CD4-positive, alpha-beta T cell treated with Interleukin-15 for 4 hours (primary cell): ENCODE measurements around the gene NEDD9.

Experiments
- DNase-seq: peaks from one replicate; pipeline ENCODE4 v3.0.0-alpha.2; 2020; ENCODE audit warnings: low spot score

The NEDD9 gene, protein sequence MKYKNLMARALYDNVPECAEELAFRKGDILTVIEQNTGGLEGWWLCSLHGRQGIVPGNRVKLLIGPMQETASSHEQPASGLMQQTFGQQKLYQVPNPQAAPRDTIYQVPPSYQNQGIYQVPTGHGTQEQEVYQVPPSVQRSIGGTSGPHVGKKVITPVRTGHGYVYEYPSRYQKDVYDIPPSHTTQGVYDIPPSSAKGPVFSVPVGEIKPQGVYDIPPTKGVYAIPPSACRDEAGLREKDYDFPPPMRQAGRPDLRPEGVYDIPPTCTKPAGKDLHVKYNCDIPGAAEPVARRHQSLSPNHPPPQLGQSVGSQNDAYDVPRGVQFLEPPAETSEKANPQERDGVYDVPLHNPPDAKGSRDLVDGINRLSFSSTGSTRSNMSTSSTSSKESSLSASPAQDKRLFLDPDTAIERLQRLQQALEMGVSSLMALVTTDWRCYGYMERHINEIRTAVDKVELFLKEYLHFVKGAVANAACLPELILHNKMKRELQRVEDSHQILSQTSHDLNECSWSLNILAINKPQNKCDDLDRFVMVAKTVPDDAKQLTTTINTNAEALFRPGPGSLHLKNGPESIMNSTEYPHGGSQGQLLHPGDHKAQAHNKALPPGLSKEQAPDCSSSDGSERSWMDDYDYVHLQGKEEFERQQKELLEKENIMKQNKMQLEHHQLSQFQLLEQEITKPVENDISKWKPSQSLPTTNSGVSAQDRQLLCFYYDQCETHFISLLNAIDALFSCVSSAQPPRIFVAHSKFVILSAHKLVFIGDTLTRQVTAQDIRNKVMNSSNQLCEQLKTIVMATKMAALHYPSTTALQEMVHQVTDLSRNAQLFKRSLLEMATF

DNA sequence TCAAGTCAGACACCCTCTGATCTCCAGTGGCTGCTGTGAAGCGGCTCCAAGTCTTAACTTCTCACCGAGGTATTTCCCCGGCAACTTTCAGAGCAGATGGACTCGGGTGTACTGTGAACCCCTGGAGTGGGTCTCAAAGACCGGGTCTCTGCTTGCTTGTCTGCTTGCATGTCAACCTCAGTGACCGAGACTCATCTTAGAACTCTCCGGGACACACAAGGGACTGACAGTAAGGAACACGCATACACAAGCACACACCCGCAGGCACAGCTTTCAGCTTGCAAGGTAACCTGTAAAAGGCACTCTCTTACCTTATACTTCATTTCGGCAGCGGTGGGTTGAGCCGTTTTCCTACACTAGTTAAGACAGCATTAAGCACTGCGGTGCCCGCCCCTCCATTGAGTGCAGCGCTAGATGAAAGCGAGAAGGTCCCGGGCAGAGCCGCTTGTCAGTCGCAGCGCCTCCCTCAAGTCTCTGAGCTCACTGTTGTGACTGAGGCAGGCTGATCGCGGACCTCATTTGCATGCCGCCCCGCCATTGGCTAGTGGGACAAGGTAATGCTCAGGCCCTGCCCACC, at the start of gene NEDD9:
NEDD9 (minus strand) TSS at position 476 of the 577 bp plus-strand sequence; CDS start at position 323, 153 bp downstream.
- DNase-seq: peak; percentile 95

DNA sequence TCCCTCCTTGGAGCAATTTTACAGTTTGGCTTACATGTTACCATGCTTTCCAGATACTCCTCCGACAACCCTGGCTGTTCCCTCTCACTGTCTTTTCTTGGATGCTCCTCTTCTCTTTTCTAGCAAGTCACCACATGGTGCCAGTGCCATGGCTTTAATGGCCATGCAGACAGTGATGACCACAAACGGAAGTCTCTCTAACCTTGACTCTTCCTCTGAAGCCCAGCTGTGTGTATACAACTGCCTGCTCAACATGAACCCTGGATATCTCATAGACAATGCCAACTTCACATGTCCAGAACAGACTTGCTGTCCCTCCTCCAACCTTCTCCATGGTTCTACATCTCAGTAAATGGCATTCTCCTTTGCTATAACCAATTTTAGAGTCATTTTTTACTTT, 49.8 kb upstream of the NEDD9 start:
- DNase-seq: no peak

DNA sequence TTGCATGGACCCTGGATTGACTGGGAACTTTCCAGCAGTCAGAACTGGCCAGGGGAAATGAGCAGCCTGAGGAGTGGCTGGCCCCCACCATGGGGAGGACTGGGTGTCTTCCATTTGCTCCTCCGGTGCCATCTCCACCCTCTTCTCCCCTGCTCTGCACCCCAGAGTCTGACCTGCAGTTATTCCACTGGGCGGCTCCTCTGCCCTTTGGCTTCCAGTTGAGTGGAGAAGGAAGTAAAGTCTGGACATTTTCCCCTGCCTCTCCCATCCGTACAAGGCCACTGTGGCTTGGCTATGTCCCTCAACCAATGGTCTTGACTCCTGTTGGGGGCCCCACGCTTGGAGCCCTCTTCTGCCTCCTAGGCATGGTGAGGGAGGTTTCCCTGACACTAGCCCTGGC, 47.9 kb upstream of the NEDD9 start:
- no peak for DNase-seq

DNA sequence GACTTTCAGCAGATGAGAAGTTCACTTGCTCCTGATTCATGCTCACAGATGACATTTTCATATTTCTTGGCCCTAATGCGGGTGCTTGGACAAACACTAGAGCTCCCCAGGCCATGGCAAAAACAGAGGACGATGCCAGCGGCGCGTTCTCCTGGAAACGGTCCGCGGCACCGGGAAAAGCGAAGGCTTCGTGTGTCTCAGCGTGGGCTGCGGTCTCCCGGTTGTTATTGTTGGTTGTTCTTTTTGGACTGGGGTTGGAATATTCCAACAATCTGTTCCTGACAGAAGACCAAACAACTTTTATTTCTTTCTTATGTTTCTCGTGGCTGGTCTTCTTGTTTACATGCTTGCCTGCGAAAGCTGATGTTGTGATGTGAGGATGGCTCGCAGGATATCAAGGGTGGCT, 46.8 kb upstream of the NEDD9 start:
- no peak for DNase-seq

DNA sequence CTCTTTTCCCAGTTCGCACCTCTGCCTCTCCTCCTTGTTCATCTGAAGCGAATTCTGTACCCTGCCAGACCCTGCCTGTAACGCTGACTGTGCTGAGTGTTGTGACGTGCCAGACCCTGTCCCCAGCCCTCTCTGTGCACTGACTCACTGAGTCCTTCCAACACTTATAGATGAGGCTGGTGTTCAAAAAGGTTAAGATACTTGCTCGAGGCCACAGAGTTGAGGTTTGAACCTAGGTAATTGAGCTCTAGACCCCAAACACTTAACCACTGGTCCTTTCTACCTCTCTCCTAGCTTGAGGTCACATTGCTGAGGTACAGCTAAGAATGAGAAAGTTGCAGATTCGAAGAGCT, 45.7 kb upstream of the NEDD9 start:
- peak; percentile 48 for DNase-seq

DNA sequence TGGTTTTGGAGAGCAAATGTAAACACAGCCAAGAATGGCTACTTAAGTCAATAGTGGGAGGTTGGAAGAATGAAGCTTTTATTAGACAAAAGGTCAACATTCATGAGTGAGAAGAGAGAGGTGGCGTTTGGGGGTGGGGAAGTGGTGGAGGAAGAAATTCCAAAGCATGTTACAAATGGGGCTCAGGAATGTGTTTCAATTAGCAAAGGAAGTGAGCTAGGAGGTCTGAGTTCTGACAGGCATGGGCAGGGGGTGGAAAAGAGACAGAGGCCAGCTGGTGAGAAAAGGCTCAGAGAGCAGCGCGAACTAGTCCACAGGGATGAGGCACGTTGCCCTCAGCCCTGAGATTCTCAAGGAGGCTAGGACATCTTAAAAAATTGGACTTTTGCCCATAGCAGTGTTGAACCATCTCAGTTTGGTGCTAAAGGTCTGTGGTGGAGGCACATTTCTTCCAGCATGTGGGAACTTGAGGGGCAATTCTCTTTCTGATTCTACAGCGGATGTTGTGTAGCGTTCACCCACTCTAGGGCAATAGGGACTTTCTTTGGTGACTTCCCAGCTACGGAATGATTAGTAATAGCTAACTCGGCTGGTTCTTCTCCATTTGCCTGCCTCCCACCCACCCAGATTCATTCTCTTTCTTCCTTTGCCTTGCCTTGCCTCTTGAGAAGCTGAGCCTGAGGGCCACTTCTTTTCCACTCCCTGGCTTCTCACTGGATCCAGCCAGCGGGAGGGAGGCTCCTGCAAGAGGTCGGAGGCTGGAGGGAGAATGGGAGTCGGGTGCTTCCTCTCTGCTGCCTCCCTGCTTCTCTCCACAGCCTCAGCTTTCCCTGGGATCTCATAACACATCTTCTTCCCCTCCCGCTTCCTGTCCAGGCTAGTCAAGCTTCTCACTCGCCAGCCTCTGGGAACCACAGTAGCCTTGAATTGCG, 45.1 kb upstream of the NEDD9 start:
- DNase-seq: peak; percentile 37

DNA sequence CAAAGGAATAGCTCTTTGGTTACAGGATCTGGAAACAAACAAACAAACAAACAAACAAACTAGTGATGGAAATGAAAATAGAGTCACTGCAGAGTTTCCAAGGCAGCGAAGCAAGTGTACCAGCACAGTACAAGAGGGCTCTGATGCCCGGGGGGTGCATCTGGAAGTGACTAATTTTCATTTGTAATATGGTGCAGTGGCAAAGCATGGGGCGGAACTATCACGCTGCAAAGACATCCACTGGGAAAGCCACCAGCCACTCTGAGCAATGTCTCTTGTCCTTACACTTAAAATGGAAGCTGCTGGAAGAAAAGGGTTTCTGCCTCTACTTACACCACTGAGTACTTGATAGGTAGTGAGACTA, 44.4 kb upstream of the NEDD9 start:
- DNase-seq: no peak

DNA sequence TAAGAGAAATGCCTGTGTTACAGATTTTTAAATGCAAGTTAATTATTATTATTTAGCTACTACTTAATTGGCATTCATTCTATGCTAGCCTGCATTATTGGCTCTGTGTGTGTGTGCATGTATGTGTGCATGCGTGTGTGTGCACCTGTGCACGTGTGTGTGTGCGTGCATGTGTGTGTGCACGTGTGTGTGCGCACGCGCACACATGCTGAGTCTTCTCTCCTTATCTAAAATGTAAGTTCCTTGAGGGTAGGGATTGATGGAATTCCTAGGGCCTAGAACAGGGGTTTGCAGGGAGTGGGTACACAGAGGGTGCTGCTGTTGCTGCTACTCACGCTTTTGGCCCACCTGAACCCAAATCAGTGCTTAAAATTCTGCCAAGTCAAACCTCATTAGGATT, 43.8 kb upstream of the NEDD9 start:
- no peak for DNase-seq

DNA sequence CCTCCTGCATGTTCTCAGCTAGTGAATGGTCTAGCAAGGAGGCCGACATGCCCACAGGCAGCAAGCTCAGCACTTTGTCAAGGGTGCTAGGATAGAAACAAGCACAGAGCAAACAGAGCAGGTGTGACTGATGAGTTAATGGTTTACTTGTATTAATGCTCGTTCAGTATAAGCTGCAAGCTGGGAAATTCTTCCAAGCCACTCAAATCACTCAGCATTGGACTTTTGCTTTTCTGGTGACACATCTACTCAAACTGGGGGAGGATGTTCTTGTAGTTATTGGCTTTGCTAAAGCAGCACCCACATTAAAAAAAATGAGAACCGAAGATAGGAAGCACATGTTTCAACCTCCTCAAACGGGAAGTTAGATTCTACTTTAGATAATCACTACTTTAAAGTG, 43.1 kb upstream of the NEDD9 start:
- DNase-seq: peak; percentile 54

DNA sequence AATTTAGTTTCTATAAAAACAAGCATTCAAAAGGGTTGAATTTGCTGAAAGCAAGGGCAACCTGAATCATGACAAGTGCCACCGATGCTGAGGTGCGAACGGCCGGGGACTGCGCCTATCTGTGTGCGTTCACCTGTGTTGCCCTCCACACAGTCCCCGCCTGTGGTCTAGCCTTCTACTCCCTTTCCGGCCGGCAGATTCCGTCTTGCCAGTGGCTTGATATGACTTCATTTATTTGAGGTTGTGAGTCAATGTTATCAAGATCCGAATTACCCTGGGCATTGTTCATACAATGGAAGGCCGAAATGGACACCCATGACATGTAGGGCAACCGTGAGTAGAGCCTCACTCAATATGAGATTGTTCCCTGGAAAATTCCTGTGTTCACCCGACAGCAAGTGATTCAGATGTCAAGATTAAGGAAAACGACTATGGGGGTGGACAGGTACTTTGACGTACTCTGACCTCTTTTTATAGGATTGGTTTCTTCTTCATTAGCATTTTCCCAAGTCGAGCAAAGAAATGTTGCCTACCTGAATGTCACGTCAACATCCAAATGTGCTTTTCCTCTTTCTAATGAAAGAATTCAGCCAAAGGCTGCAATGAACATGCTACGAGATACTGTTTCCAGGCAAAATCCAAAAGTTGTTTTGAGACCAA, 41.1 kb upstream of the NEDD9 start:
- DNase-seq: no peak

DNA sequence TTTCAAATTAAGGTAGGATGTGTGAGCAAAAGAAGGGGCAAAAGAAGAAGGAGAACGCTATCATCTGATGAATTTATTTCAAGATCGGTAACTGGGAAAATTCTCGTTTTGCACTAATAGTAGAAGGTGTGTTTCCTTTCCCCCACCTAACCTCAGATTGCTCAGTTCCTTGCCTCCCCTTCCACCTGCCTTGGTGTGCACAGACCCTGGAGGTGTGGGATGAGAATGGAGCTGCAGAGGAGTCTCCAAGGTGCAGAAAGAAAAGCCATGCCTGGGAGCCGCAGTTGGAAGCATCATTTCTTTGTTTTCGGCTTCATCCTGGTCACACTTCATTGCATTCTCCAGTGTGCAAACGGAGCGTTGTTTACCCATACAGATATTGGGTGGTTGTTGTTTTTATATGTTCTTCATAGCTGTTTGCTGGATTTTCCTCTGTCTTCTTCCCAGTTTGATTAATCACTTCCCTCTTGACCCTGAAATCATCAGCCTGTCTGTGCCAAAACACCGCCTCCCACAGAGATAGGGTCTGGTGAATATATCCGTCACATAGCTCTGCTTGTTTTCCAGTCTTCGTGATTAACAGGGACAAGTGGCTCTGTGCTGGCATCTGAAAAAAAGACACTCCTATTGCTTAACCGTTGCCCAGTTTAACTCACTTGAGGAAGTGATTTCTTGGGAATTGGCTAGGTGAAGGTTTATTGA, 40.2 kb upstream of the NEDD9 start:
- DNase-seq: no peak

DNA sequence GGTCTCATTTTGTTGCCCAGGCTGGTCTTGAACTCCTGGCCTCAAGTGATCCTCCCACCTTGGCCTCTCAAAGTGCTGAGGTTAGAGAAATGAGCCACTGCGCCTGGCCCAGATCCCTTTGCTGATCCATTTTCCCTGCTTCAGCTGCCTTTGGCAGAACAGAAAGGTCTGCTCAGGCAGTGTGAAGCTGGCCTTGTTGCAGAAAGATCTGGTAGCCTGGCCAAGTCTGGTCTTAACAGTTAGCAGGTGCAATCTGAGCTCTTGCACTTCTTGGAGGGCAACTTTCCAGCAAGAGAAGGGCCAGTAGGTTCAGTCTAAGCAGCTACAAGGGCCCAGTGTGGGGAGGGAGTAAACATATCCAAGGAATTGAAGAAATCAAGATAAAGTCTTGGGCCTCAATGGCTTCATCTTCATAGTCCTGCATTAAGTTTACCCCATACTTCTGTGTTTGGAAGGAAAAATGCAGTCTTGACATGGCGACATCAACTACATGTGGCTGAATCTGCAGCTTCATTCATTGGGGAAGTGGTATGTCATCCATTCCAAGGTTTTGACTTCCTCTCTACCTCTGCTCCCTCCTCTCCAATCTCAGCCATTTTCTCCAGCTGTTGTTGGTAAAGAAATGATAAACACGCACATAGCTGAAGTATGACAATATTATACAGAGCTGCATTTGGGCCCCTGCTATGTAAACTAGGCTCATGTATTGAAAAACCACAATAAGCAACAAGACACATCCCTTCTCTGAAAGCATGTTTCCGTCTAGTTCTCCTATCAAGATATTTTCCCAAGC, 39.0 kb upstream of the NEDD9 start:
- no peak for DNase-seq

DNA sequence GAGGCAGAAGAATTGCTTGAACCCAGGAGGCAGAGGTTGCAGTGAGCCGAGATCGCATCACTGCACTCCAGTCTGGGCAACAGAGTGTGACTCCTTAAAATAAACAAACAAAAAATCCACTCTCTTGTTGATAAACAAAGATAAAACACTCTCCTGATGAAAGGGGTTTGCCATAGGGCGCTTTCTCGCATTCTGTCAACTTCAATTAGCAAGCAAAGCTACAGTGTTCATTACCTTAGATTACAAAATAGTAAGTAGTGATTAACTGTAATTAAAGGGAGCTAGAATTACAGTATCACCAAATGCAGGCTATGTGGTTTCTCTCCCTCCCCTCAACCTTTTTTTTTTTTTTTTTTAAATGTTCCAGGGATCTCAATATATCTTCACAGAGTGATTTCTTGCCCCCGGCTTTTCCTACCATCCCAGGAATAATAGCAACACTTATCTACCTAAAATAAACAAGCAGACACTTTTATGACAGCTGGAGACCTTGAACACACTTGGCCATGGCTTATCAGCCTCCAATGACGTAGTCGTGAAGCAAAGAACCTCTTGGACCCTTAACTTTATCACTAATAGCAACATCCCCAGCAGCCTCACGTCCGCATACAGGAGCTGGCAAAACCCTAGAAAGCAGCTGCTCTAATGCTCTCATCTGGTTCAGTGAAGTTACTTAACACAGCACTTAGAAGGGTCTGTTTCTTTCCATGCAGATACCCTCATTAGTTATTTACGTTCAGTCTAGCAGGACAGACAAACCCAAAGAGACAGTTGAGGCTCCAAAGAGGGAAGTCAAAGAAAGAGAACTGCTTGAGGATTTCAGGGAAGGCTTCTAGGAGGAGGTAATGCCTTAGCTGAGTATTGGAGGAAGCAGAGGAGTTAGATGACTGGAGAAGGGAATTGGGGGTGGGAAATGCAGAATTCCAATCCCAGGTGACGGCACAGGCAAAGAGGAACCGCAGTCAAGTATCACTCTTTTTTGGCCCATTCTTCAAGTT, 37.9 kb upstream of the NEDD9 start:
- no peak for DNase-seq

DNA sequence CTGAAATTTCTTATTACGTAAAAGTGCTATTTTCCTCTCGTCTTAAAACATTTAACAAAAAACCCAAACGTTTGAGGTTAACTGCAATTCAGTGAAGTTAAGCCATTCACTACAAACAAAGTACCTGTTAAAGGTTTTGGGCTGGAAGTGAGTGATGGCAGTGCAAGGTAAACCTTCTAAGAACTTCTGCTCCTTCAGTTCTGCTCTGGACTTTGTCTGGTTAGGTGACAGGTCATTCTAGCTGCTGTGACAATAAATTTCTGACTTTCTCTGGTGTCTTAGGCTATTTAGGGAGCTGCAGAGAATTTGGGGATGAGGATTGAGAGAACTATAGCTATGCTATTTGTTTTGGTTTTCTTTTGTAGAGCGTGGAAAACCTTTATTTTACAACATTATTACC, 36.5 kb upstream of the NEDD9 start:
- no peak for DNase-seq

DNA sequence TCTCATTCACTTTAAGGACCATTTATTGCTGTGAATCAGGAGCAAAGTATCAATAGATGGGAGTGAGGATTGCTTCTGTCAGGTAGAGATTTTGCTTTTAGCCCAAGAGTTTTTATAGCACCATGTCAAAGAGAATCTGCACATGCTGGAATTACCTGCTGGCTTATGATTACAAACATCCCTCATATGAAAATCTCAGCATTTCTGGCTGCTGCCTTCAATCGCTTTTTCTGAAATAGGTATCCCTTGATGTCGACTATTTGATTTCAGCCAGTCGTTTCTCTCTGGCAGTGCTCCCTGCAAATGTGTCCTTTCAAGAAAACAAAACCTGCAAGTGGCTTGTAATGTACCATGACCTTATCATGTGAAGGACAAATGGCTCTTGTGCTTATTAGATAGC, 34.5 kb upstream of the NEDD9 start:
- no peak for DNase-seq

DNA sequence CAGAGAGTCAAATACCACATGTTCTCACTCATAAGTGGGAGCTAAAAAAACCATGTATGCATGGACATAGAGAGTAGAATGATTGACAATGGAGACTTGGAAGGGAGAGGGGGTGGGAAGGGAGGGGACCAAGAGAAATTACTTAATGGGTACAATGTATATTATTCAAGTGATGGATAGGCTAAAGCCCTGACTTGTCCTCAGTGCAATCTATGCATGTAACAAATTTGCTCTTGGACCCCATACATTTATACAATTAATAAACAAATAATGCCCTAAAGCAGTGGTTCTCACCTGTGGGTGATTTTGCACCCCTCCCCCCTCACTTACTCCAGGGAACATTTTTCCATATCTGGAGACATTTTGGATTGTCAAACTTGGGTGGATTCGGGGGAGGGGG, 33.5 kb upstream of the NEDD9 start:
- no peak for DNase-seq

DNA sequence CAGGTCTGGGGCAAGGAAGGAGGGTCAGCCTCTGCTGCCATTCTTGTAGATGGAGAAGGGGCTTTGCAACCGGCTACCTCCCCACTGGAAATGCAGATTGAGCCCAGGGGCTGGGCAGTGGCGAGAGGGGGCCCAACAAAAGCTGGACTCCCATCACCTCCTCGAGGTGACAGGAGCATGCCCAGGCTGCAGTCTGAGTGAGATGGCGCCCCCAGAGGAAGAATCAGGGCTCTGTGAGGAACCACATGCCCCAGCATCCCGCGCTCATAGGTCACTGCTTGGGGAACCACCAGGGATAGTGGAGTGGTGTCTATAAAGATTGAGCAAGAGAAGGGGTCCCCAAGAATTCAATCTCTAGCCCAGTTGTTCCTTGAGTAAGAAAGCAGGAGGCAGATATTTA, 31.6 kb upstream of the NEDD9 start:
- no peak for DNase-seq

DNA sequence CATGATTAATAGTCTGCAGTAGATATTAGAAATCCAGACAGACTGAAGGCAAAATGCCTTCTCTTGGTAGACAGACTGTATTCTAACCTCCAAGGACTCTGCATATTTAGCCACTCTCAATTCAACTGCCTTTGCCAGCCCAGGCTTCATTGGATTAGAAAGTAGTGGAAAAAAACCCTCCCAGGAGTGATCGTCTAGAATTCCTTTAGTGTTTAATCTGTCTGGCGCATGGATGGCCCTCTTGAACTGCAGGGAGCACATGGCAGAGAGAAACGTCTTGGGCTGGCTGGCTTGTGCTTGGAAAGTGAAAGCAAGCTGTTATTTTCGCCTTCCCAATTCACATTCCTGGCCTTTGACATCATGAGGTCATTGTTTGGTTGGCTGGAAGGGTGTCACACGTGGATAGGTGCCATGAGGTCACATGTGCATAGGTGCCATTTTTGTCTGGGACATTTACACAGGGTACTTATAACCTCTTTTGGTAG, 30.9 kb upstream of the NEDD9 start:
- DNase-seq: no peak

DNA sequence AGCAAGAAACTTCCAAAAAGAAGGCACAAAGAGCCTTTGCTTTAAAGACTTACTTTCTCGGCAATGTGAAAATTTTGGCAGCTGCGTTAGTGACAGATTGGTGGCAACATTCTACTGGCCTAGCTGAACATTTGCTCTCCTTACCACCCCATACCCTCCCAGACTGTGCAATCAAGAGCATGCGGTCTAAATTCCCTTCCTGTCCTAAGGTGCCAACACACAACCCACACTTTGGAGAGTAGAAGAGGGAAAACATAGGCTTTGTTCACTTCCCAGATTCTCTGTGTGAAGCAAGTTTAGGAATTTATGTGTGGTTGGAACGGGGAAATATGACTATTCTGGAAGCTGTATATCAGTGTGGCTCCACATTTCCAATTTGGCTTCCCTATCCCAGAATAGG, 29.8 kb upstream of the NEDD9 start:
- DNase-seq: no peak
